ENCODE results near the gene PITX3. TPM values are rescaled to one million over a fixed set of nuclear protein-coding genes. Genes with fewer than 3 reads are reported as not detected.

Gene PITX3
- total and polyA plus RNA-seq, 11 donors = 0.18 to 9.5 (median 1.3) TPM

GRCh38 chr10:102262744-102263370 lies 21.5 kb upstream of the PITX3 start:
- peak in 3 of 4 donors; percentile 36 to 53 (median 37) for ATAC-seq
- no peak for TF ChIP-seq CTCF (IDR thresholded peaks at IDR 0.05)
- TF ChIP-seq POLR2A (IDR thresholded peaks at IDR 0.05) = no peak
- no peaks in the 10 kb centered on the region for H3K9me3 ChIP-seq
- intact Hi-C loops (cut with DNase I) = no loop called here
- no peak overlapping the region for H3K27ac ChIP-seq
- peaks cover 2 to 57% (median 30%) of the 10 kb centered on the region in 12 donors for H3K4me1 ChIP-seq
- no peak overlapping the region for H3K4me3 ChIP-seq
- DNase-seq = no peak
- no peaks in the 10 kb centered on the region for H3K27me3 ChIP-seq
- 57 to 76% (median 71%) methylated on average over 4 of the region's 4 CpGs for WGBS, 4 donors
- H3K36me3 ChIP-seq = peaks cover 0 to 72% (median 43%) of the 10 kb centered on the region in 9 donors

GRCh38 chr10:102261842-102262241 lies 20.5 kb upstream of the PITX3 start:
- intact Hi-C loops (cut with DNase I) = no loop called here
- Histone ChIP-seq H3K36me3 (peaks cover 0 to 70% (median 43%) of the 10 kb centered on the region in 9 donors), H3K4me3 (no peak overlapping the region), H3K4me1 (peaks cover 0 to 49% (median 23%) of the 10 kb centered on the region in 12 donors), H3K27me3 (no peaks in the 10 kb centered on the region), H3K27ac (no peak overlapping the region), H3K9me3 (no peaks in the 10 kb centered on the region)
- WGBS, 4 donors = 57 to 77% (median 68%) methylated on average over 6 of the region's 6 CpGs
- no peak for TF ChIP-seq CTCF (IDR thresholded peaks at IDR 0.05)
- TF ChIP-seq POLR2A (IDR thresholded peaks at IDR 0.05) = no peak
- no peak for DNase-seq
- ATAC-seq = no peak

GRCh38 chr10:102261196-102261595 lies 19.9 kb upstream of the PITX3 start:
- intact Hi-C loops (cut with DNase I) = no loop called here
- peak in 1 of 4 donors; percentile 24 for ATAC-seq

GRCh38 chr10:102255404-102255803 lies 14.1 kb upstream of the PITX3 start:
- 89 to 97% (median 95%) methylated on average over 2 of the region's 2 CpGs for WGBS, 4 donors
- no peak for TF ChIP-seq CTCF (IDR thresholded peaks at IDR 0.05)
- TF ChIP-seq POLR2A (IDR thresholded peaks at IDR 0.05) = no peak
- Histone ChIP-seq H3K27me3 (no peaks in the 10 kb centered on the region), H3K4me3 (no peak overlapping the region), H3K4me1 (peaks cover 0 to 28% (median 3%) of the 10 kb centered on the region in 12 donors), H3K36me3 (peaks cover 0 to 37% (median 19%) of the 10 kb centered on the region in 9 donors), H3K27ac (no peak overlapping the region), H3K9me3 (no peaks in the 10 kb centered on the region)
- intact Hi-C loops (cut with DNase I) = no loop called here
- ATAC-seq (no peak), DNase-seq (no peak)

More at GRCh38 chr10:102261196-102261595, 19.9 kb upstream of the PITX3 start:
- no peaks in the 10 kb centered on the region for H3K9me3 ChIP-seq
- H3K36me3 ChIP-seq = peaks cover 0 to 70% (median 45%) of the 10 kb centered on the region in 9 donors
- H3K27ac ChIP-seq = no peak overlapping the region
- peaks cover 0 to 42% (median 22%) of the 10 kb centered on the region in 12 donors for H3K4me1 ChIP-seq
- no peak for DNase-seq
- no peak for TF ChIP-seq CTCF (IDR thresholded peaks at IDR 0.05)
- no peak overlapping the region for H3K4me3 ChIP-seq
- no peaks in the 10 kb centered on the region for H3K27me3 ChIP-seq
